Measurements from ENCODE around the gene PFKL.

PFKL gene

GRCh38 chr21:44360159-44360558 is 60.3 kb downstream of the PFKL start:
- TF ChIP-seq TEAD4 (IDR thresholded peaks at IDR 0.05) (no peak), MAX (IDR thresholded peaks at IDR 0.05) (no peak), CEBPB (IDR thresholded peaks at IDR 0.05) (no peak), USF1 (IDR thresholded peaks at IDR 0.05) (no peak), EP300 (IDR thresholded peaks at IDR 0.05; ENCODE audit: borderline replicate concordance) (no peak), REST (IDR thresholded peaks at IDR 0.05; ENCODE audit: low read depth) (no peak)

- no peak for TF ChIP-seq CEBPB (IDR thresholded peaks at IDR 0.05)
- no peak for TF ChIP-seq NFIC (IDR thresholded peaks at IDR 0.05)
- TF ChIP-seq EGR1 (IDR thresholded peaks at IDR 0.05) = no peak
- no peak for TF ChIP-seq RAD21 (IDR thresholded peaks at IDR 0.05; ENCODE audit: low read depth)
Measured at GRCh38 chr21:44363278-44363677, 63.4 kb downstream of the PFKL start.

GRCh38 chr21:44364151-44365053 is 64.5 kb downstream of the PFKL start:
- TF ChIP-seq TCF12 (IDR thresholded peaks at IDR 0.05; ENCODE audit: low read depth) (no peak), EGR1 (IDR thresholded peaks at IDR 0.05) (no peak), USF1 (IDR thresholded peaks at IDR 0.05) (no peak), REST (IDR thresholded peaks at IDR 0.05; ENCODE audit: low read depth) (no peak), RAD21 (IDR thresholded peaks at IDR 0.05; ENCODE audit: low read depth) (no peak), EP300 (IDR thresholded peaks at IDR 0.05; ENCODE audit: borderline replicate concordance) (no peak), TAF1 (IDR thresholded peaks at IDR 0.05; ENCODE audit: low read depth) (no peak), YY1 (IDR thresholded peaks at IDR 0.05; ENCODE audit: low read depth) (no peak), TEAD4 (IDR thresholded peaks at IDR 0.05) (no peak), FOXM1 (IDR thresholded peaks at IDR 0.05; ENCODE audit: borderline replicate concordance, low read depth) (no peak), MAX (IDR thresholded peaks at IDR 0.05) (no peak)

- TF ChIP-seq TEAD4 (IDR thresholded peaks at IDR 0.05) (no peak), EGR1 (IDR thresholded peaks at IDR 0.05) (no peak)
Measured at GRCh38 chr21:44365251-44365966, 65.6 kb downstream of the PFKL start.

GRCh38 chr21:44365967-44366585 is 66.2 kb downstream of the PFKL start:
- TF ChIP-seq FOXM1 (IDR thresholded peaks at IDR 0.05; ENCODE audit: borderline replicate concordance, low read depth) = no peak
- TF ChIP-seq REST (IDR thresholded peaks at IDR 0.05; ENCODE audit: low read depth) = no peak
- TF ChIP-seq EGR1 (IDR thresholded peaks at IDR 0.05) = no peak
- TF ChIP-seq CEBPB (IDR thresholded peaks at IDR 0.05) = no peak
- TF ChIP-seq ZBTB7A (IDR thresholded peaks at IDR 0.05; ENCODE audit: low read depth) = no peak
- TF ChIP-seq YY1 (IDR thresholded peaks at IDR 0.05; ENCODE audit: low read depth) = no peak
